T-cell (primary cell): ENCODE results near the gene PISD. TPM values are rescaled to one million over a fixed set of nuclear protein-coding genes. Genes with fewer than 3 reads are reported as not detected.

Experiments used
- ATAC-seq, 4 experiments: fragments of 200-7000 bp in 3 of 4; fragments of 150-1000 bp in 1 of 4; cut with Tn5 transposase; replicated peaks in 1 of 4; 1 replicate in 3 of 4; 2 replicates in 1 of 4; pipeline ENCODE4 v1.10.0; 2021; ENCODE audit warnings: moderate library complexity in 3 of 4, mild to moderate bottlenecking in 2 of 4, moderate number of reproducible peaks in 1 of 4
- CTCF ChIA-PET, 2 donors: fragments of 300-600 bp; sonication (Branson Sonifier 250); formaldehyde crosslinking; loops; one replicate each; lab custom pipeline; 2022; ENCODE audit warnings: antibody characterized with exemption in 2 of 2; lab: Charles Lee
- POLR2A ChIA-PET, 2 donors: fragments of 300-600 bp; sonication (Branson Sonifier 250); formaldehyde crosslinking; loops; one replicate each; lab custom pipeline; 2022; ENCODE audit warnings: antibody characterized with exemption in 2 of 2; lab: Charles Lee
- DNase-seq, 35 experiments: peaks; one replicate each; pipeline versions ENCODE4 v3.0.0 to v3.0.0-alpha.2; 2013 to 2023
- H3K27ac ChIP-seq: one replicate; pipeline ENCODE4 v1.5.1; 2013; ENCODE audit warnings: low read length
- H3K27me3 ChIP-seq, 2 experiments: replicated peaks in 1 of 2; 1 replicate in 1 of 2; 2 replicates in 1 of 2; pipeline versions ENCODE4 v1.6.1 to v1.7.0; 2013; ENCODE audit warnings: low read length in 1 of 2, mixed read lengths in 1 of 2; ENCODE audit not compliant: control insufficient read depth in 2 of 2, insufficient read depth in 2 of 2; ENCODE audit errors: extremely low read depth in 1 of 2
- H3K36me3 ChIP-seq, 2 donors: 1 replicate in 1 of 2; 2 replicates in 1 of 2; pipeline versions ENCODE4 v1.6.1 to v1.7.0; 2013; ENCODE audit warnings: low read length in 1 of 2; ENCODE audit not compliant: control insufficient read depth in 2 of 2, insufficient read depth in 1 of 2; ENCODE audit errors: extremely low read depth in 1 of 2
- H3K4me1 ChIP-seq, 2 experiments: 1 replicate in 1 of 2; 2 replicates in 1 of 2; pipeline versions ENCODE4 v1.6.1 to v1.7.0; 2013; ENCODE audit warnings: low read length in 2 of 2, mixed read lengths in 1 of 2; ENCODE audit not compliant: insufficient read depth in 2 of 2, control insufficient read depth in 1 of 2; ENCODE audit errors: extremely low read depth in 1 of 2
- H3K4me3 ChIP-seq, 2 donors: 1 replicate in 1 of 2; 2 replicates in 1 of 2; pipeline versions ENCODE4 v1.5.1 to v1.7.0; 2013; ENCODE audit warnings: mild to moderate bottlenecking in 2 of 2, low read length in 1 of 2, moderate library complexity in 1 of 2; ENCODE audit not compliant: control insufficient read depth in 1 of 2; ENCODE audit errors: extremely low read depth in 1 of 2
- H3K9me3 ChIP-seq: 2 replicates; pipeline ENCODE4 v1.7.0; 2013
- H3K27ac Mint-ChIP-seq, 2 donors: one replicate each; pipeline ENCODE4 v1.8.0; 2020 to 2021; ENCODE audit warnings: mild to moderate bottlenecking in 2 of 2, mixed read lengths in 2 of 2
- H3K27me3 Mint-ChIP-seq, 2 donors: one replicate each; pipeline ENCODE4 v1.8.0; 2021 to 2022; ENCODE audit warnings: mixed read lengths in 2 of 2
- H3K36me3 Mint-ChIP-seq: one replicate; pipeline ENCODE4 v1.8.0; 2021; ENCODE audit warnings: mixed read lengths
- H3K4me1 Mint-ChIP-seq, 3 donors: one replicate each; pipeline ENCODE4 v1.8.0; 2020 to 2022; ENCODE audit warnings: mixed read lengths in 3 of 3, mild to moderate bottlenecking in 1 of 3
- H3K4me3 Mint-ChIP-seq, 3 donors: one replicate each; pipeline ENCODE4 v1.8.0; 2020 to 2022; ENCODE audit warnings: mild to moderate bottlenecking in 3 of 3, mixed read lengths in 3 of 3, moderate library complexity in 3 of 3
- H3K9me3 Mint-ChIP-seq, 3 donors: one replicate each; pipeline ENCODE4 v1.8.0; 2020 to 2022; ENCODE audit warnings: mixed read lengths in 3 of 3
- WGBS: methylation state at CpG from one replicate; pipeline ENCODE4 v1.1.5; 2013; ENCODE audit warnings: missing lambda C conversion rate; ENCODE audit not compliant: insufficient coverage; 5-methylcytosine and 5-hydroxymethylcytosine counted together
- total RNA-seq, 35 experiments: library from RNA in 6 of 35; stranded (reverse) in 6 of 35; fragments of 120-200 nt in 1 of 35; gene quantifications; one replicate each; pipeline versions ENCODE4 v1.2.1 to v1.2.4 and lab custom pipeline; 2013 to 2026

The PISD gene
- total RNA-seq, 5 donors from 2014 or later (not counting 1 experiment from before 2014, with no cell fraction given) = 35.0 to 44.2 (median 39.3) TPM

DNA sequence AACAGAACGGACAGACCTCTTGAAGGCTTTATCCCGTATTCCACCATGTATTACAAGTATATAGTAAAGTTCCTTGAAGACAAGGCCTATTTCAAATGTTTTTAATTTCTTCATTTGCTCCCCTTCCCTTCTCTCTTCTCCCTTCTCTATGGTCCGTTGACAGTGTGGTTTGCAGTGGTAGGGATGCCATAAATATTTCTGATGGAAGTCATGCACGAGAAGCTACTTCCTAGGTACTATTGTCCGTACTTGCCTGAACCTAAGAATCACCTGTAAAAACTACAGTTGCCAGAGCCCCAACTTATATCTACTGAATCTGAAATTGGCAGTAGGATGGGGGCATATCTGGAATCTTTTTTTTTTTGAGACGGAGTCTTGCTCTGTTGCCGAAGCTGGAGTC lies 2.8 kb downstream of the PISD start:
- ChIA-PET CTCF (no interaction called here), POLR2A (interaction anchor here in 1 of 2 donors (0.5 kb wide), 1 partner anchor 115 kb away, joined by 5 read pairs; no protein-coding TSS in a partner anchor)
- peaks cover 11 to 24% of the 10 kb centered on the region in 2 experiments for H3K4me1 ChIP-seq
- H3K27me3 Mint-ChIP-seq = no peaks in the 10 kb centered on the region
- peaks cover 0 to 3% of the 10 kb centered on the region in 2 donors for H3K36me3 ChIP-seq
- DNase-seq (no peak), ATAC-seq (no peak)
- no peak overlapping the region for H3K27ac ChIP-seq
- no peaks in the 10 kb centered on the region for H3K27me3 ChIP-seq
- H3K4me3 ChIP-seq = no peak overlapping the region
- no peak overlapping the region for H3K27ac Mint-ChIP-seq
- H3K36me3 Mint-ChIP-seq = peaks cover 6% of the 10 kb centered on the region
- WGBS = 100% methylated on average over 1 of the region's 7 CpGs
- no peak overlapping the region for H3K4me3 Mint-ChIP-seq
- H3K4me1 Mint-ChIP-seq = peaks cover 40 to 48% (median 45%) of the 10 kb centered on the region in 3 donors
- H3K9me3 ChIP-seq = no peaks in the 10 kb centered on the region
- H3K9me3 Mint-ChIP-seq = no peaks in the 10 kb centered on the region

- Mint-ChIP-seq H3K27ac (no peak overlapping the region), H3K27me3 (no peaks in the 10 kb centered on the region), H3K4me3 (no peak overlapping the region), H3K36me3 (peaks cover 11% of the 10 kb centered on the region), H3K4me1 (peaks cover 32 to 41% (median 40%) of the 10 kb centered on the region in 3 donors), H3K9me3 (no peaks in the 10 kb centered on the region)
- Histone ChIP-seq H3K36me3 (peaks cover 4 to 11% of the 10 kb centered on the region in 2 donors), H3K27me3 (no peaks in the 10 kb centered on the region), H3K4me3 (no peak overlapping the region), H3K9me3 (no peaks in the 10 kb centered on the region), H3K27ac (no peak overlapping the region), H3K4me1 (peaks cover 0 to 6% of the 10 kb centered on the region in 2 experiments)
- WGBS = 94% methylated on average over 2 of the region's 5 CpGs
- CTCF ChIA-PET = interaction anchor here (0.6 to 0.7 kb wide), 2 partner anchors 12 to 203 kb away, joined by 3 to 4 read pairs; no protein-coding TSS in a partner anchor
- ATAC-seq = no peak
- POLR2A ChIA-PET = interaction anchor here in 1 of 2 donors (0.6 kb wide), 1 partner anchor 127 kb away, joined by 3 read pairs; no protein-coding TSS in a partner anchor
- no peak for DNase-seq
These were observed 7.6 kb downstream of the PISD start for GRCh38 chr22:31654408-31654807.

- H3K9me3 ChIP-seq = no peaks in the 10 kb centered on the region
- DNase-seq (no peak), ATAC-seq (no peak)
- H3K4me3 Mint-ChIP-seq = no peak overlapping the region
- peaks cover 4 to 15% of the 10 kb centered on the region in 2 donors for H3K36me3 ChIP-seq
- ChIA-PET POLR2A (no interaction called here), CTCF (no interaction called here)
- no peak overlapping the region for H3K4me3 ChIP-seq
- H3K36me3 Mint-ChIP-seq = peaks cover 15% of the 10 kb centered on the region
- no peaks in the 10 kb centered on the region for H3K27me3 ChIP-seq
- no peaks in the 10 kb centered on the region for H3K9me3 Mint-ChIP-seq
- H3K4me1 ChIP-seq = peaks cover 0 to 6% of the 10 kb centered on the region in 2 experiments
- WGBS = 89% methylated on average over 2 of the region's 2 CpGs
- no peak overlapping the region for H3K27ac ChIP-seq
- peak overlapping the region in 1 of 2 donors; percentile 13 for H3K27ac Mint-ChIP-seq
- peaks cover 27 to 39% (median 36%) of the 10 kb centered on the region in 3 donors for H3K4me1 Mint-ChIP-seq
- no peaks in the 10 kb centered on the region for H3K27me3 Mint-ChIP-seq
These were observed 8.1 kb downstream of the PISD start for GRCh38 chr22:31653944-31654343.

DNA sequence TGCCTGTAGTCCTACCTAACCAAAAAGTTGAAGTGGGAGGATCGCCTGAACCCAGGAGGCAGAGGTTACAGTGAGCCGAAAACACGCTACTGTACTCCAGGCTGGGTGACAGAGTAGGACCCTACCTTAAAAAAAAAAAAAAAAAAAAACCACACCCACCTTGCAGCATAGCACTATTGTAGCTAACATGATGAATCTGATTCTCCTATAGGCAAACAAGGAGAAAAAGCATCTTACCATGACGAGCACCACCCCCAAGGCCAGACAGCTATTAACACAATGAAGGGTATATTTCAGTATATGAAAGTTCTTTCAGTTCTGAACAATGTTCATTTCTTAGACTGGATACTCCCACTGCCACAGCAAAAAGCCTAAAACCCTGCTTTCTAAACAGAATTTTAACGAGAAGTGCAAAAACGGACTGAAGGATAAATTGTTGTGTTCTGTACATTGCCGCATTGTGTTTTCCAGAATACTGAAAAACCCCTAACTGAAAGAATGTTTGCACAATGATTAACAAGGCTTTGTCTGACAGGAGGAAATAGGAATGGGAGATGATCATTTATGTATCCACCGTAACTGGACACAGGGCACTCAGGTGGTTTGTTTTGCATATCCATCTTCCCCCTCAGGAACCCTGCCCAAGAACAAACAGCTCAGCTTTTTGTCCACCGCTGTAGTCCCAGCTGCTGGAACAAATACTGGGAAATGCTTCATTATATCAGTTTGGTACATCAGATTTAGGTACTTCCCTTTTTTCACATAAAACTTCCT lies 8.9 kb downstream of the PISD start:
- CTCF ChIA-PET = interaction anchor here in 1 of 2 donors (0.7 kb wide), 1 partner anchor 325 kb away, joined by 5 read pairs; no protein-coding TSS in a partner anchor
- H3K36me3 Mint-ChIP-seq = peaks cover 17% of the 10 kb centered on the region
- H3K4me3 Mint-ChIP-seq = no peak overlapping the region
- H3K4me1 ChIP-seq = peaks cover 0 to 6% of the 10 kb centered on the region in 2 experiments
- no peak for DNase-seq
- peaks cover 24 to 37% (median 33%) of the 10 kb centered on the region in 3 donors for H3K4me1 Mint-ChIP-seq
- H3K36me3 ChIP-seq = peaks cover 4 to 20% of the 10 kb centered on the region in 2 donors
- no peak for ATAC-seq
- H3K4me3 ChIP-seq = no peak overlapping the region
- no peaks in the 10 kb centered on the region for H3K27me3 Mint-ChIP-seq
- H3K27ac Mint-ChIP-seq = no peak overlapping the region
- WGBS = no CpG with 5 or more reads among the region's 9 CpGs
- H3K27me3 ChIP-seq = no peaks in the 10 kb centered on the region
- no peaks in the 10 kb centered on the region for H3K9me3 Mint-ChIP-seq
- POLR2A ChIA-PET = no interaction called here
- H3K9me3 ChIP-seq = no peaks in the 10 kb centered on the region
- no peak overlapping the region for H3K27ac ChIP-seq

DNA sequence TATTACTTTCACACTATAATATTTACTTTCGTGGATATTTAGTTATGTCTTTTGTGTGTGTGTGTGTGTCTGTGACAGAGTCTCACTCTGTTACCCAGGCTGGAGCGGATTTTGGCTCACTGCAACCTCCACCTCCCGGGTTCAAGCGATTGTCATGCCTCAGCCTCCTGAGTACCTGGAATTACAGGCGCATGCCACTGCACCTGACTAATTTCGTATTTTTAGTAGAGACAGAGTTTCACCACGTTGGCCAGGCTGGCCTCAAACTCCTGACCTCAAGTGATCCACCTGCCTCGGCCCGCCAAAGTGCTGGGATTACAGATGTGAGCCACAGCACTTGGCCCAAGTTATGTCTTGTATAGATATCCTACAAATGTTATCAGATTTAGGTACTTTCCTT lies 9.9 kb downstream of the PISD start:
- Histone ChIP-seq H3K4me1 (peaks cover 0 to 6% of the 10 kb centered on the region in 2 experiments), H3K36me3 (peaks cover 4 to 30% of the 10 kb centered on the region in 2 donors), H3K4me3 (no peak overlapping the region), H3K27me3 (no peaks in the 10 kb centered on the region), H3K27ac (no peak overlapping the region), H3K9me3 (no peaks in the 10 kb centered on the region)
- ChIA-PET POLR2A (no interaction called here), CTCF (no interaction called here)
- H3K36me3 Mint-ChIP-seq = peaks cover 20% of the 10 kb centered on the region
- no peak overlapping the region for H3K27ac Mint-ChIP-seq
- no peak overlapping the region for H3K4me3 Mint-ChIP-seq
- no peaks in the 10 kb centered on the region for H3K27me3 Mint-ChIP-seq
- ATAC-seq (no peak), DNase-seq (no peak)
- peaks cover 20 to 33% (median 32%) of the 10 kb centered on the region in 3 donors for H3K4me1 Mint-ChIP-seq
- no peaks in the 10 kb centered on the region for H3K9me3 Mint-ChIP-seq
- WGBS = 89% methylated on average over 3 of the region's 9 CpGs

DNA sequence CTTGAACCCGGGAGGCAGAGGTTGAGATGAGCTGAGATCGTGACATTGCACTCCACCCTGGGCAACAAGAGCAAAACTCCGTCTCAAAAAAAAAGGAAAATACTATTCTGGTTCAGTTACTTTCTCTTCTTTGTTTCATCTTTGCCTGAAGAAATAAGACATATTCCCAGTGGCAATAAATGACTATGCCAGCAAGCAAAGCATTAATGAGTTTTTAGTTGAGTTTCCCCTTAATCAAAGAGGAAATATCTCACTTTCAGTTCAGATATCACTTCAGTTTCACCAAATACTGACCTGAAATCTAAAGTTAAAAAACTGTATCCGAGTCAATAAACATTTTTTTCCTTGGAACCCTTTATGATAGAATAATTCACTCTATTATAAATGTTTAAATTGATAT lies 10.4 kb downstream of the PISD start:
- H3K4me3 ChIP-seq = no peak overlapping the region
- H3K27ac Mint-ChIP-seq = no peak overlapping the region
- POLR2A ChIA-PET = no interaction called here

More for the DNA sequence above, 10.4 kb downstream of the PISD start:
- WGBS = no CpG with 5 or more reads among the region's 4 CpGs
- no peak for DNase-seq
- Mint-ChIP-seq H3K4me3 (no peak overlapping the region), H3K27me3 (no peaks in the 10 kb centered on the region), H3K9me3 (no peaks in the 10 kb centered on the region), H3K4me1 (peaks cover 17 to 35% (median 34%) of the 10 kb centered on the region in 3 donors), H3K36me3 (peaks cover 22% of the 10 kb centered on the region)
- Histone ChIP-seq H3K4me1 (peaks cover 0 to 6% of the 10 kb centered on the region in 2 experiments), H3K9me3 (no peaks in the 10 kb centered on the region), H3K27me3 (no peaks in the 10 kb centered on the region), H3K27ac (no peak overlapping the region), H3K36me3 (peaks cover 4 to 34% of the 10 kb centered on the region in 2 donors)
- ATAC-seq = no peak
- CTCF ChIA-PET = no interaction called here
